CD14-positive monocyte (primary cell): ENCODE results near the gene CD200. TPM values are rescaled to one million over a fixed set of nuclear protein-coding genes. Genes with fewer than 3 reads are reported as not detected.

Source experiments
- DNase-seq, 3 donors: peaks; one replicate each; pipeline ENCODE4 v3.0.0-alpha.2; 2011 to 2022
- H2AFZ ChIP-seq: 2 replicates; pipeline ENCODE4 v1.6.0; 2012; ENCODE audit warnings: mild to moderate bottlenecking, low read depth, low read length, inconsistent platforms; ENCODE audit not compliant: insufficient read depth, poor library complexity, severe bottlenecking
- H3K27ac ChIP-seq, 2 donors: 1 replicate in 1 of 2; 2 replicates in 1 of 2; pipeline ENCODE4 v1.5.1; 2012 to 2013; ENCODE audit warnings: low read length in 2 of 2, control low read depth in 1 of 2, inconsistent platforms in 1 of 2, low read depth in 1 of 2, mild to moderate bottlenecking in 1 of 2
- H3K27me3 ChIP-seq, 2 donors: one replicate each; pipeline versions ENCODE4 v1.6.0 to v1.6.1; 2011 to 2013; ENCODE audit warnings: low read length in 2 of 2; ENCODE audit not compliant: control insufficient read depth in 2 of 2, insufficient read depth in 2 of 2
- H3K36me3 ChIP-seq, 2 donors: replicated peaks in 1 of 2; 1 replicate in 1 of 2; 2 replicates in 1 of 2; pipeline versions ENCODE4 v1.5.1 to v1.6.1; 2012 to 2013; ENCODE audit warnings: low read length in 2 of 2, control low read depth in 1 of 2, inconsistent platforms in 1 of 2, mild to moderate bottlenecking in 1 of 2; ENCODE audit not compliant: insufficient read depth in 2 of 2, control insufficient read depth in 1 of 2
- H3K4me1 ChIP-seq, 2 donors: 1 replicate in 1 of 2; 2 replicates in 1 of 2; pipeline versions ENCODE4 v1.5.1 to v1.6.1; 2012 to 2013; ENCODE audit warnings: low read length in 2 of 2, control low read depth in 1 of 2, inconsistent platforms in 1 of 2, mild to moderate bottlenecking in 1 of 2, moderate library complexity in 1 of 2; ENCODE audit not compliant: insufficient read depth in 2 of 2, control insufficient read depth in 1 of 2
- H3K4me2 ChIP-seq: replicated peaks from 2 replicates; pipeline ENCODE3; 2012; ENCODE audit warnings: low read length, moderate library complexity, mild to moderate bottlenecking; ENCODE audit not compliant: poor library complexity, severe bottlenecking; ENCODE audit errors: extremely low read depth
- H3K4me3 ChIP-seq, 3 experiments: fragments of 200-600 bp in 1 of 3; sonication (generic) in 1 of 3; replicated peaks in 1 of 3; 1 replicate in 2 of 3; 2 replicates in 1 of 3; pipeline ENCODE4 v1.5.1; 2011 to 2013; ENCODE audit warnings: low read length in 3 of 3, mild to moderate bottlenecking in 3 of 3, control low read depth in 2 of 3, low read depth in 2 of 3, inconsistent platforms in 1 of 3, moderate library complexity in 1 of 3
- H3K79me2 ChIP-seq: 2 replicates; pipeline ENCODE4 v1.6.0; 2012; ENCODE audit warnings: mild to moderate bottlenecking, control low read depth, inconsistent platforms, low read length, moderate library complexity; ENCODE audit not compliant: insufficient read depth
- H3K9ac ChIP-seq: 2 replicates; pipeline ENCODE4 v1.6.0; 2017; ENCODE audit warnings: low read length, mild to moderate bottlenecking; ENCODE audit not compliant: insufficient read depth, poor library complexity, severe bottlenecking
- H3K9me3 ChIP-seq, 2 donors: replicated peaks in 1 of 2; 1 replicate in 1 of 2; 2 replicates in 1 of 2; pipeline versions ENCODE4 v1.5.1 to v1.6.1; 2012 to 2013; ENCODE audit warnings: low read length in 2 of 2, control low read depth in 1 of 2; ENCODE audit not compliant: control insufficient read depth in 1 of 2, insufficient read depth in 1 of 2
- H4K20me1 ChIP-seq: 2 replicates; pipeline ENCODE4 v1.6.0; 2012; ENCODE audit warnings: mild to moderate bottlenecking, low read length, control low read depth, moderate library complexity; ENCODE audit not compliant: insufficient read depth
- H3K27ac Mint-ChIP-seq, 7 donors: one replicate each; pipeline ENCODE4 v1.8.0; 2020; ENCODE audit warnings: mild to moderate bottlenecking in 7 of 7, mixed read lengths in 7 of 7, moderate library complexity in 6 of 7, inconsistent platforms in 2 of 7
- H3K27me3 Mint-ChIP-seq, 3 donors: one replicate each; pipeline ENCODE4 v1.8.0; 2021 to 2022; ENCODE audit warnings: low read depth in 3 of 3, mild to moderate bottlenecking in 3 of 3, mixed read lengths in 3 of 3, moderate library complexity in 3 of 3, inconsistent platforms in 1 of 3
- H3K36me3 Mint-ChIP-seq, 2 donors: one replicate each; pipeline ENCODE4 v1.8.0; 2020; ENCODE audit warnings: mixed read lengths in 2 of 2, inconsistent platforms in 1 of 2, mild to moderate bottlenecking in 1 of 2
- H3K4me1 Mint-ChIP-seq: one replicate; pipeline ENCODE4 v1.8.0; 2020; ENCODE audit warnings: mild to moderate bottlenecking, mixed read lengths
- H3K4me3 Mint-ChIP-seq, 2 donors: one replicate each; pipeline ENCODE4 v1.8.0; 2020; ENCODE audit warnings: mild to moderate bottlenecking in 2 of 2, mixed read lengths in 2 of 2, moderate library complexity in 1 of 2
- H3K9me3 Mint-ChIP-seq, 7 donors: one replicate each; pipeline ENCODE4 v1.8.0; 2020 to 2022; ENCODE audit warnings: mixed read lengths in 7 of 7, mild to moderate bottlenecking in 6 of 7, moderate library complexity in 6 of 7, inconsistent platforms in 2 of 7
- WGBS: methylation state at CpG from one replicate; pipeline ENCODE4 v1.1.5; 2013; ENCODE audit warnings: missing lambda C conversion rate; ENCODE audit not compliant: insufficient coverage; 5-methylcytosine and 5-hydroxymethylcytosine counted together
- intact Hi-C, 2 donors: fragments of 100-400 bp; cut with micrococcal nuclease; formaldehyde crosslinking; loops; one replicate each; pipeline versions ENCODE4 v1.15.0 to v1.15.1; 2023
- polyA plus RNA-seq, 3 donors: library from polyadenylated mRNA; depleted of rRNA in 1 of 3; unstranded in 2 of 3; stranded (reverse) in 1 of 3; fragments of 300-500 nt in 2 of 3; fragments of >200 nt in 1 of 3; fragmentation: Illumina TruSeq in 2 of 3; gene quantifications; 1 replicate in 2 of 3; 2 replicates in 1 of 3; pipeline ENCODE4 v1.2.3, GENCODE V29; 2012 to 2021
- TF ChIP-seq, protein P1 (sequence below): fragments of 200-600 bp; IDR thresholded peaks from one replicate; pipeline ENCODE4 v1.8.0; 2022; ENCODE audit warnings: antibody characterized with exemption, mild to moderate bottlenecking

CD200 gene
- polyA plus RNA-seq, 3 donors = 0.12 to 0.13 TPM; not detected in 1

DNA sequence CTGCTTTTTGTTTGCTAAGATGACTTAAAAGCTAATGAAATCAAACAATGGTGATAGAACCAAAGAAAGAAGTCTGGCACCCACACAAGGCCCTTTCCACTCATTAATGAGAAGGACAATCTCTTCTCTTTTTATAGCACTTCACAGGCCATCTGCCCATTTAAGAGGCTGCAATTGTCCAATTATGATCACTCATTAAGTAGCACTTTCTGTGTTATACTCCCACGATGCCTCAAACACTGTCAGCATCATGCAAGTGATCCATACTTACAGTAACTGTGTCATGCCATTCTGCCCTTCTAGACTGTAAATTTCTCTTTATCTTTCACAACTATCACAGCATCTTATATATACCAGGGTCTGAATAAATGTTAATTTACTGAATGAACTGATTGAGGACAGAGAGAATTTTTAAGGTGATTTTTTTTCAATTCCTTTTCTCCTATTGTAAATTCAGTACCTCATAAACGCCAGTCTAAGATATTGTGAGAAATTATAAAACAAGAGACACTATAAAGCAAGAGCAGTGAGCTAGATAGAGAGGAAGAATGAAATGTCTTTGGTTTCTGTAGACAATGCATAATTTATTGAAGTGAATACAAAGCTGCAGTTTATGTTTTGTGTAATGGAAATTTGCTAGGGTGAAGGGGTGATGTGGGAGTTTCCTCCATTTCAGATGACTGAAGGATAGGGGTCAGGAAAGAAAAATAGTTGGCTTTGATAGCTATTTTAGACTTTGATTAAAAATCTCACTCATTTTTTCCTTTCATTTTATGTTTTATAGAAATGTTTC lies 17.3 kb downstream of the CD200 start:
- intact Hi-C loops = no loop called here

DNA sequence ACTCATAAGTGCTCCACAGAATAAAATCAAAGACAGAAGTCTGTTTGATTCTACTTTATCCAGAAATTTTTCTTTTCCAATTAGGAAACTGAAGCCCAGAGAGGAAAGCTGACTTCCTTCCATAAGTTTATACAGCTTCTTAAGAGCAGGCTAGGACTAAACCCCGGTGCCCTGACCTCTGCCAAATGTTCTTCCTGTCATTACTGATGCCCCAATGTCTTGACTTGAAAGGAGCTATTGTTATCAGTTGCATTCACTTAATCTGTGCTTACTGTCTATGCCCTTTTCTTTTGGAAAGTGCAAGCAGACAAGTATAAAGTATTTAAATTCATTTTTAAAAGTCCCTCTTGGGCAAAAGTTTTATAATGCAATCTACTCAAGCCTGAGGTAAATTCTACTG lies 18.1 kb downstream of the CD200 start:
- H3K27me3 ChIP-seq = no peaks in the 10 kb centered on the region
- no peaks in the 10 kb centered on the region for H3K9me3 ChIP-seq
- H3K27ac ChIP-seq = no peak overlapping the region
- no peaks in the 10 kb centered on the region for H3K79me2 ChIP-seq
- Mint-ChIP-seq H3K36me3 (no peaks in the 10 kb centered on the region), H3K9me3 (peaks cover 0 to 4% (median 0%) of the 10 kb centered on the region in 7 donors), H3K27me3 (peaks cover 0 to 2% (median 0%) of the 10 kb centered on the region in 3 donors), H3K4me3 (no peak overlapping the region), H3K27ac (no peak overlapping the region), H3K4me1 (peaks cover 11% of the 10 kb centered on the region)
- H4K20me1 ChIP-seq = no peaks in the 10 kb centered on the region
- intact Hi-C loops = no loop called here
- H3K4me1 ChIP-seq = no peaks in the 10 kb centered on the region
- H3K4me3 ChIP-seq = no peak overlapping the region
- DNase-seq = no peak
- no CpG with 5 or more reads among the region's 1 CpG for WGBS
- H2AFZ ChIP-seq = no peak overlapping the region
- no peaks in the 10 kb centered on the region for H3K36me3 ChIP-seq
- H3K4me2 ChIP-seq = no peak overlapping the region
- TF ChIP-seq, protein P1, sequence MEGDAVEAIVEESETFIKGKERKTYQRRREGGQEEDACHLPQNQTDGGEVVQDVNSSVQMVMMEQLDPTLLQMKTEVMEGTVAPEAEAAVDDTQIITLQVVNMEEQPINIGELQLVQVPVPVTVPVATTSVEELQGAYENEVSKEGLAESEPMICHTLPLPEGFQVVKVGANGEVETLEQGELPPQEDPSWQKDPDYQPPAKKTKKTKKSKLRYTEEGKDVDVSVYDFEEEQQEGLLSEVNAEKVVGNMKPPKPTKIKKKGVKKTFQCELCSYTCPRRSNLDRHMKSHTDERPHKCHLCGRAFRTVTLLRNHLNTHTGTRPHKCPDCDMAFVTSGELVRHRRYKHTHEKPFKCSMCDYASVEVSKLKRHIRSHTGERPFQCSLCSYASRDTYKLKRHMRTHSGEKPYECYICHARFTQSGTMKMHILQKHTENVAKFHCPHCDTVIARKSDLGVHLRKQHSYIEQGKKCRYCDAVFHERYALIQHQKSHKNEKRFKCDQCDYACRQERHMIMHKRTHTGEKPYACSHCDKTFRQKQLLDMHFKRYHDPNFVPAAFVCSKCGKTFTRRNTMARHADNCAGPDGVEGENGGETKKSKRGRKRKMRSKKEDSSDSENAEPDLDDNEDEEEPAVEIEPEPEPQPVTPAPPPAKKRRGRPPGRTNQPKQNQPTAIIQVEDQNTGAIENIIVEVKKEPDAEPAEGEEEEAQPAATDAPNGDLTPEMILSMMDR = no peak
- H3K9ac ChIP-seq = no peak overlapping the region

More for the DNA sequence above, 17.3 kb downstream of the CD200 start:
- Histone ChIP-seq H3K27ac (no peak overlapping the region), H3K4me2 (no peak overlapping the region), H3K4me3 (no peak overlapping the region), H3K36me3 (no peaks in the 10 kb centered on the region), H3K4me1 (no peaks in the 10 kb centered on the region), H4K20me1 (no peaks in the 10 kb centered on the region), H3K79me2 (no peaks in the 10 kb centered on the region), H3K9me3 (no peaks in the 10 kb centered on the region), H3K27me3 (no peaks in the 10 kb centered on the region), H3K9ac (no peak overlapping the region), H2AFZ (no peak overlapping the region)
- H3K27me3 Mint-ChIP-seq = peaks cover 0 to 2% (median 0%) of the 10 kb centered on the region in 3 donors
- no peak overlapping the region for H3K4me3 Mint-ChIP-seq
- H3K36me3 Mint-ChIP-seq = no peaks in the 10 kb centered on the region
- no peak overlapping the region for H3K27ac Mint-ChIP-seq
- DNase-seq = no peak
- WGBS = no CpG with 5 or more reads among the region's 2 CpGs
- H3K9me3 Mint-ChIP-seq = peaks cover 0 to 5% (median 0%) of the 10 kb centered on the region in 7 donors
- TF ChIP-seq, protein P1 = no peak
- peaks cover 14% of the 10 kb centered on the region for H3K4me1 Mint-ChIP-seq
